IMR-90 (cell line): ENCODE data around the gene MLIP.

Experiments used
- BHLHE40 ChIP-seq: fragments of 150-350 bp; IDR thresholded peaks from 2 replicates; pipeline ENCODE4 v1.6.1; 2016; ENCODE audit warnings: mild to moderate bottlenecking, low read depth, low read length
- CEBPB ChIP-seq: IDR thresholded peaks from 2 replicates; pipeline ENCODE4 v1.6.1; 2012; ENCODE audit warnings: low read depth, low read length, improper control_type of control experiment
- CHD1 ChIP-seq: IDR thresholded peaks from 2 replicates; pipeline ENCODE4 v1.6.1; 2012; ENCODE audit warnings: low read depth, low read length, improper control_type of control experiment
- CTCF ChIP-seq: conservative IDR thresholded peaks from 2 replicates; pipeline ENCODE4 v1.5.1; 2012; ENCODE audit warnings: mild to moderate bottlenecking, low read depth, low read length, improper control_type of control experiment
- FOS ChIP-seq: fragments of 150-350 bp; IDR thresholded peaks from 2 replicates; pipeline ENCODE4 v1.6.1; 2016; ENCODE audit warnings: low read depth, low read length
- MAFK ChIP-seq: IDR thresholded peaks from 2 replicates; pipeline ENCODE4 v1.6.1; 2012; ENCODE audit warnings: low read depth, low read length, improper control_type of control experiment
- MAZ ChIP-seq: IDR thresholded peaks from 2 replicates; pipeline ENCODE4 v1.6.1; 2012; ENCODE audit warnings: low read depth, mild to moderate bottlenecking, low read length, improper control_type of control experiment, moderate library complexity, borderline replicate concordance
- MXI1 ChIP-seq: IDR thresholded peaks from 2 replicates; pipeline ENCODE4 v1.6.1; 2012; ENCODE audit warnings: low read depth, mild to moderate bottlenecking, low read length, moderate library complexity, borderline replicate concordance
- POLR2A ChIP-seq: IDR thresholded peaks from 2 replicates; pipeline ENCODE4 v1.6.1; 2012; ENCODE audit warnings: mild to moderate bottlenecking, low read depth, low read length
- RAD21 ChIP-seq: IDR thresholded peaks from 2 replicates; pipeline ENCODE4 v1.6.1; 2012; ENCODE audit warnings: low read length, improper control_type of control experiment
- SMC3 ChIP-seq: fragments of 150-350 bp; IDR thresholded peaks from 2 replicates; pipeline ENCODE4 v1.6.1; 2016; ENCODE audit warnings: low read depth, mild to moderate bottlenecking, antibody characterized with exemption, low read length, moderate library complexity
- TF ChIP-seq, protein P1 (sequence below): fragments of 150-350 bp; IDR thresholded peaks from 2 replicates; pipeline ENCODE4 v1.6.1; 2016; ENCODE audit warnings: low read depth, mild to moderate bottlenecking, low read length, moderate library complexity, borderline replicate concordance

GRCh38 chr6:54255886-54256285 is 144.6 kb downstream of the MLIP start:
- no peak for TF ChIP-seq CTCF
- TF ChIP-seq POLR2A, result no peak
- TF ChIP-seq, protein P1, sequence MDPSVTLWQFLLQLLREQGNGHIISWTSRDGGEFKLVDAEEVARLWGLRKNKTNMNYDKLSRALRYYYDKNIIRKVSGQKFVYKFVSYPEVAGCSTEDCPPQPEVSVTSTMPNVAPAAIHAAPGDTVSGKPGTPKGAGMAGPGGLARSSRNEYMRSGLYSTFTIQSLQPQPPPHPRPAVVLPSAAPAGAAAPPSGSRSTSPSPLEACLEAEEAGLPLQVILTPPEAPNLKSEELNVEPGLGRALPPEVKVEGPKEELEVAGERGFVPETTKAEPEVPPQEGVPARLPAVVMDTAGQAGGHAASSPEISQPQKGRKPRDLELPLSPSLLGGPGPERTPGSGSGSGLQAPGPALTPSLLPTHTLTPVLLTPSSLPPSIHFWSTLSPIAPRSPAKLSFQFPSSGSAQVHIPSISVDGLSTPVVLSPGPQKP, result no peak
- TF ChIP-seq MXI1, result no peak
- no peak for TF ChIP-seq RAD21
- no peak for TF ChIP-seq FOS
- no peak for TF ChIP-seq MAFK
- no peak for TF ChIP-seq BHLHE40
- no peak for TF ChIP-seq CHD1
- TF ChIP-seq MAZ, result no peak
- no peak for TF ChIP-seq CEBPB
- TF ChIP-seq SMC3, result no peak
